GM18868 (cell line): ENCODE results near the gene NCKIPSD.

Experiments
- ATAC-seq: cut with Tn5 transposase; IDR thresholded peaks from one replicate; pipeline ENCODE4 v1.9.1; 2021; ENCODE audit warnings: mild to moderate bottlenecking, moderate library complexity; ENCODE audit not compliant: unreplicated experiment

The NCKIPSD gene

DNA sequence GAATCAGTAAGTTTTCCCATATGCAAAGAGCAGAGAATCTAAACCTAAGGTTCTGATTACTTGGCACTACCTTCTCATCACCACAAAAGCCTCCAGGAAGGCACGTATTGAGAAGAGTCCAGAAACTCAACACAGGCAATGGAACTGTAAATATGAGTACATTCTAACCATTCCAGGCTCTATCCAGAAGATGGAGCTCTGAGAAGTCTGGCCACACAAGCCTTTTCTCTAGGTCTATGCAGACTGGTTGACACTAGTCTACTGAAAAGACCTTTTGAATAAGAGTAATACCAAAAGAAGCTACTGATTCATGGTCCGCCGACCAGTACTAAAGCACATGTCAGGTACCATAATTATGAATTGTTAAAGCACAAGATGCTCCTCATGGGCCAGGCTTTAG lies 12.2 kb upstream of the NCKIPSD start:
- no peak for ATAC-seq

DNA sequence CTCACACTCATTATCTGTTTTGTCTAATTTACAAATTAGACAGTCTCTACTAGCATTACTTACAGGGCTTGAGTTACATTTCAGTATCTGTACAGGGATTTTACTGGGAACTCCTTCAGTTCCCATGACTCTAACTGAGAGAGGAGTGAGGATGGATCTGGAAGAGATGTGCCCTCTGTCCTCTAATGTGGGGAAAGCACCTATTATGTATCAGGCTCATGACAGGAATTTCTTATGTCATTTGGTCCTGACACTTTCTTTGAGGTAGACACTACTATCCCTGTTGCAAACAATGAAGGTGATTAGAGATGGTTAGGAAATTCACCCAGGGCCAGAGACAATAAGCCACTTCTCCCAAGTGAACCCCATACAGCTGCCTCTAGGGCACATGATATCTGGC lies 10.9 kb upstream of the NCKIPSD start:
- ATAC-seq, result no peak

DNA sequence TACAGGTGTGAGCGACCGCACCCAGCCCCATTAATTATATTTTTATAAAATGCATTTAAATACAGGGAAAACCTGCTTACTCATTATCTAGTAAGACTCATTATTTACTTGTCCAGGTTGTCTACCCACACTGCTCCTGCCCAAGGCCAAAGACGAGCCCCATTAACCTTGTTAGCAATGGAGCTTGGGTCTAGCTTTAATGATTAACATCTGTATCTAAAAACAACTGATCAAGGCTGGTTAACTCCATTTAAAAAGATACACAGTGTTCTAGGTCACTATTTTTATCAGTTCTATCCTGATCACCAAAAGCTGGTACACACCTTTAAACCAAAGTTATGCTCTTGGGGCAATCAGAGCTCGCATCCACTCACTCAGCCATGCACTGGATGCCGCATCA lies 10.4 kb upstream of the NCKIPSD start:
- ATAC-seq, result no peak

DNA sequence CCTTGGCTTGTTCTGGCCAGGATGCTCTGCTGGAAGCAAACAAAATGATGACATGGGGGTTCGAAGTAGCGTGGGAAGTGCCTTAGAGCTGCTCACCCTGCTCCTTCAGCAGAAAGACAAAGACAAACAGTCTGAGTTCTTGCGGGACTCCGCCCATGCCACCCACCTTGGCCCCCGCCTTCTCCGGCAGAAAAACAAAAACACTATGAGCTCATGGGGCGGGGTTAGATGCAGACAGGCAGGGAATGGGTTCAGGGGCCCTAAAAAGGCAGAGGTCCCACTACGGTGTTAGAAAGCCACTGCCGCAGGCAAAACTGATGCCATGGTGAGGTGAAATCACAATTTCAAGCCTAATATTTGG lies 9.7 kb upstream of the NCKIPSD start:
- no peak for ATAC-seq

DNA sequence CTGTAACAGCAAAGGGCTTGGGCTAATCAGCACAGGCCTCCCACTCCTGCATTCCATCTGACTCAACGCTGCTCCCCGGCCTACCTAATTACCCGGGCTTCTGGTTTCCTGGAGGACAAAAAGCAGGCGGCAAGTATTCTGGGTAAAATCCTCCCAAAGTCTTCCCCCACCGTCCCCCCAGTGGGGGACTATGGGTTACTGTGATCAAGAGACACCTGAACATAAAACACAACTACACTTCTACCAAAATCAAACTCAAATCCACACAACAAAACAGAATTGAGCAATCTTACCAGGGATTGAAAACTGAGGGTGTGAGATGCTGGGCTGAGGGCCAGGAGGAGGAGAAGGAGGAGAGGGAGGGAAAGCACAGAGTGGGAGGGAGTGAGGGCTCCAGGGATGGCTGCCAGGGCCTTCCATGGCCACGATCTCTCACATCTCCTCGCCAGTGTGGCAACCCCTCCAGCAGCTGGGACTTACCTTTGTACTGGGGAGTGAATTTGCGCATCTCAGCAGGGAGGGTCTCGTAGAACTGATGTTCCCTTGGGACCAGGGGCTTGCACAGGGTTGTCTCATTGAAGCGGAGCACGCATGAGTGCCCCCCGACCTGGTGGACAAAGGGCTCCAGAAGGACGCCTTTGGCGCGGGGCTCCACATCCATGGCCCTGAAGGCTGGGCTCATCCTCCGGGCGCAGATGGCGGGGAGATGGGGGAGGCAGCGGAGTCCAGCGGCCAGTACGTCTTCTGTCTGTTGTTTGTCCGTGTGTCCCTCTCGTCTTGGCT lies 9.1 kb upstream of the NCKIPSD start:
- ATAC-seq, result no peak

DNA sequence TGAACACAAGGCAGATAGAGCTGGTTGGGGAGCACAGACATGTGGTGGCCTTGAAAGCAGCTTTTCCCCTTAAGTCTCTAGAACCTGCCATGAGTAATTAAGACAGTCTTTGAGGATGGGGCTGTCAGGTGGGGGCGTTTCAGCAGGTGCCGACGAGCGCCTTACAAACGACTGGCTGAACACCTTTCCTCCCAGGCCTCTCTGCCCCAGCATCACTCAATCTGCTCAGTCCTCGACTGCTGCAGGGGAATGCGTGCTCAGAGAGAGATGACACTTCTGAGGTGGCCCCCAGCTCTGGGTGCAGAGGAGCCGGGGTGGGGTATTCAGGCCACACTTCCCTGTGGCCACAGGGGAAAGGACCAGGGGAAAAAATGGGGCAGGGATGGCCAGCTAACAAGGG lies 8.1 kb upstream of the NCKIPSD start:
- ATAC-seq, result no peak

DNA sequence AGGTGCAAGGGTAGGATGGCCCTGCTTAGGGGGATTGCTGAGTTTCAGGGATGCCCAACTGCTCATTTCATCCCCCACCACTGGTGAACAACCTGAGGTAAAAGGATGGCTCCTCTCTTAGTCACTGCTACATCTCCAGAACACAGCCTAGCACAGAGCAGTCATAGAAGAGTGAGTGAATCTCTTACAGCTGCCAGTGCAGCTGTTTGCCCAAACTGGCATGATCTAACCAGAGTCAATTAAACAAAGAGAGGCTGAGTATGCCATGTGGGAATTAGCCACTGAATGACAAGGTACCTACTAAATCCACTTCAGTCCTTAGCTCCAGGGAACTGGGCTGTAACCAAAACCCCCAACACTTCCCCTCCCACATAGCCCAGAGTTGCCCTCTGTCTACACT lies 6.8 kb upstream of the NCKIPSD start:
- ATAC-seq, result no peak

DNA sequence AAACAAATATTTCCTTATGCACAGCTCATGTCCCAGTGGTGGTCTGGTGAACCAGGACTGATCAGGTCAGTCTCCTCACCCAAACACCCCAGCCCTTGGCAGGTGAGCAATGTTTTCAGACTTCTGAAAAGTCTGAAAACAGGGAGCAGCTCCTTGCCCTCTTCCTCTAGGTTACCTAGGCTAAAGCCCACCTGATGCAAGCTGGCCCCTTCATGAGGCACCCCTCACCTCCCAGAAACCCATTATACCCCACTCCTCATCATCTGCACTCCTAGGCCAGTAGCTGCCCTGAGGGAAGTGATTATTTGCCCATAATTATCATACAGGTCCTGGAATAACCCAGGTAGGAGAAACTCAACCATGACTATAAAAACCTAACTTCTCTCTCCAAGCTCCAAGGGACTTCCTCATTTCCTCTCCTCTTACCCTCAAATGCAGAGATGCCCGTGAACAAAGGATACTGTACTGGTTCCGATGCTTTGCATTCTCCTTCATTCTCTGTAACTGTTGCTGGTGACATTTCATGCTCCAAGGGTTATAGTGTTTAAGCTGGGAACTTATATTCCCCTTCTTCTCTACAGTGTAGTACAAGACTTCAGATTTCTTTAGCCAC lies 5.2 kb upstream of the NCKIPSD start:
- no peak for ATAC-seq

DNA sequence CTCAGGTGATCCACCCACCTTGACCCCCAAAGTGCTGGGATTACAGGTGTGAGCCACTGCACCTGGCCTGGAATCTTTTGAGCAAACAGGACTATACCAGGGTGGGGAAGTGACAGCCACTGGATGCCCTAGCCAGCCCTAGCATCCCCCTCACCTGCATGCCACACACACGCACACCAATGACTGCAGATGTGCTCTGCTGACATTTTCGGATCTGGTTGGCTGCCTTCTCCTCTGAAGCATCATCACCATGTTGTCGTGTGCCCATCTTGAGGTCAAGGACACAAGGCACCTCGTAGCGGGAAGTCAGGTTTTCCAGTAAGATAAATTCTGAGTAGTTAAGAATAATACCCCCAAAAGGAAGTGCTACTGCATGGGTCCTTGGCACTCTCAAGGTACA lies 3.7 kb upstream of the NCKIPSD start:
- ATAC-seq, result no peak

DNA sequence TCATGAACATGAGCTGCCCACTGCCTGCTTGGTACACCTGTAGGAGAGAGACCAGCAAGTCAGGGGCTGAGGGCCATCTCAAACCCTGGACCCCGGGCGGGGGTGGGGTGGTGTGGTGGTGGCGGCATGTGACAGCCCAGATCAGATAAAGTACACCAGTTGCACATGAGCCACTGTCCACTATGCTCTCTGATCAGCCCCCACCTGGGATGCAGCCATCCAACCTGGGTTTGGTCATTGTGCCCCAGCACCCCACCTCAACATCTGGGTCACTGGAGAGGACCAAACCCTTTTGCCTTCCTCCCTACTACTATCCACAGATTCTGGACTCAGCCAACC lies 3.0 kb upstream of the NCKIPSD start:
- ATAC-seq, result no peak

DNA sequence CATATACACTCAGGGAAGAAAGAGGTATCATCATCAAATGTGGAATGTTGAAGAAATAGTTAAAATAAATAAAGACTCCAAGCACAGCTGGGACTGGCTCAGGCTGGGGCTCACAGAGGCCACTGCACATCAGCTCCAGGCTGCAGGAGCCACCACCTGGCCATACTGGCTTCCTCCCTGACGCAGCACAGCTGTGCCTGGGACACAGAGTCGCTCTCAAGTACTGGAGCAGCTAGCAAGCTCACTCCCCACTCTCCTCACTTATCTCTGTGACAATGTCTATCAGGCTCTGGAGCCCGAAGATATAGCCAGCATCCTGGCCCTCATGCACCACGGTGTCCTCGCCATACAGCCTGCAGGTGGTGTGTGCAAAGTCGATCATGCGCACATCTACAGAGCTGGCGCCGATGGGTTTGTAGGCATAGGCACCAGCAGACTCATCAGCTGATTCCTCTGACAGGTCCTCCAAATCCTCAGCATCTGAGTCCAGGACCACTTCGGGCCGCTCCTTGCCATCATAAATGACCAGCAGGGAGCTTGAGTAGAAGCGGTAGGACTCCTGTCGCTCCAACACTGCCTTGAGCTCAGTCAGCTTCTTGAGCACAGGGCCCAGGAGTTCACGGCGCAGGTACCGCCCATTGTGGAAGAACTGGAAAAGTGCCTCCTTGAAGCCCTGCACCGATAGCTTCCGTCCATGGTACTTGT lies 2.5 kb upstream of the NCKIPSD start:
- no peak for ATAC-seq

DNA sequence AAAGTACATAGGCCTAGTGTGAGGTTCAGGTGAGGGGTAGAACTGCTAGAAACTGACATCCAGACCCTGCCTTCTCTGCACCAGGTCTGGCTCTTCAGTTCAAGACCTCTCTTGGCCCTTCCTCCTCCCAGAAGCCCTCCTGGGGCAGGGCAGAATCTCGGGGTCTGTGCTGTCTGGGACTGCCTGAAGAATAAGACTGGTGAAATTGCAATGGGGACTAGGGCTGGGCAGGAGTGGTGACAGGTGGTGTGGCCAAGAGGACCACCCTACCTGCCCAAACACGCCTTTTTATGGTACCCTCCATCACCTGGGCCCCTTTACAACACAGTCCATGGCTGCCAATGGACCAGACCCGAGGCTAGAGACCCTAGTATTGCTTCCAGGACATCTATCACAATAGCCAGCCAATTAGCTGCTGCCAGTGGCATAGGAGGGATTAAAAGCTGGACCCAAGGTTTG lies 1.5 kb upstream of the NCKIPSD start:
- no peak for ATAC-seq

DNA sequence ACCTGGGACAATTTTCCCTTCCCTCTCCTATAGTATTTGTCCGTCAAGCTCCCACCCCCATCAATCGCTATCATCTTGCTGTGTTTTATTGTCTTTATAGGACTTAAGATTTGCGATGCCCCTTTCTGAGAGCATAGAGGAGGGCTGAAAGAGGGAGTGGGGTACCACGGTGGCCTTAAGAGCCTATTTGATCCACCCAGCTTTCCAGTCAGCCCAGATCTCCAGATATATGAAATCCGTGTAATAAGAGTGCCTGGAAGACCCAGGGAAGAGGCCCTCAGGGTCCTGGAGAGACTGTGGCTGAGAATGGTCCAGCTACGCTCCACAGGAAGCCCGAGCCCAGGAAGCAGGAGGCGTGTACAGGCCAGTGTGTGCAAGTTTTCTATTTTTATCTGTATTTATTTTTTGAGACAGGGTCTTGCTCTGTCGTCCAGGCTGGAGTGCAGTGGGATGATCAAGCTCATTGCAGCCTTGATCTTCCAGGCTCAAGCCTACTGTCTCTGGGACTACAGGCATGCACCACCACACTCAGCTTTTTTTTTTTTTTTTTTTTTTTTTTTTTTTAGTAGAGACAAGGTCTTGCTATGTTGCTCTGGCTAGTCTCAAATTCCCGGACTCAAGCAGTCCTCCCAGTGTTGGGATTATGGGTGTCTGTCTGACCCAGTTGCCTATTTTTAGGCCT lies 964 bp upstream of the NCKIPSD start:
- ATAC-seq, result no peak

DNA sequence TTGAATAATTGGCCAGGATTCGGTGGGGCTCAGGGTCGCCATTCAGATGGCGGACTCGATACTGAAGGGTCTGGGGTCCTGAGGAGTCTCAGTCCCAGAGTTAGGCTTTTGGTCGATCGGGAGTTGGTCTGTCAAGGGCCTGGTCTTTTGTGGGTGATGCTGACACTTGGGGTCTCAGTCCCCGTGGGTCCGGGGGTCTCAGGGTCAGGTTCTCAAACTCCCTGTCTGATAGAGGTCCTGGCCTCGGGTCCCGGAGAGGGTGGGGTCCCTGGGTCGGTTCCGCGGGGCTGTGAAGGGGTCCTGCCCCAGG lies 467 bp downstream of the NCKIPSD start:
- ATAC-seq, result no peak

DNA sequence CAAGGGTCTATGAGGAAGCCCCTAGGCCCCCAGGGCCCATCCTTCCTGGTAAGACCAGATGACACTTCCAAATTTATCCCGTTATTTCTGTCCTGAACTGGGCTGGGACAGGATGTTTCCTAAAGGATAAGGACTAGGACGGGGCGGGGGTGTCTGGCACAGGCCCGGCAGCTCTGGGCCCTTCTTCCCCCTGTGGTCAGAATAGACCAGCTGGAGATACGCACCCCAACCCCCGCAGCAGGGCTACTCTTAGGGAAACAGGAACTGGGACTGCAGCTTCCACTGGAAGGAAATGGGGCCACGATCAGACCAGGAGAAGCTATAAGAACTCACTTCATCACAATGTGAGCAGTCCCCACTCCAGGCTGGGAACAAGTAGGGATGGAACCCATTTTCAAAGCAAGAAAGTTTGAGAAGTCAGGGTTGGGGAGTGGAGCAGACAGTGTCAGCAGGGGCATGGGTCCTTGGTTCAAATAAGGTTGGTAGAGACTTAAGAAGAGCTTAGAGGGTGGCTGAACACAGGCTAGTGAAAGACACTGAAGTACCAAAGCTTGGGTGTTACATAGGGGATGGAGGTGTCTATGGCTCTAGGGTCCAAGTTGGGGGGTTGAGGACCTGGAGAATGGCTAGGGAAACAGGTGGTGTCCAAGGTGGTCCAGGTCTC lies 1.1 kb downstream of the NCKIPSD start:
- no peak for ATAC-seq

DNA sequence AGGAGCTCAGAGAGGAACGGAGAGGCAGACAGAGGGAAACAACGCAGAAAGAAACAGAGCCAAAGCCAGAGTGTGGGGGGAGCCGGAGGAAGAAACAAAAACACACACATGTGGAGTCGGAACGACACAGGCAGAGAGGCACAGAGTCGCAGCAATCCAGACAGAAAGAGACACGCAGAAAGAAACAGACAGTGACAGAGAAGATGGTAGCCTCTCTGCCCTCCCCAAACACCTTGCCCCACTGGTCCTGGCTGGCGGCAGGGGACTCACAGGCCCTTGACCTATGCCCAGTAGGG lies 1.7 kb downstream of the NCKIPSD start:
- ATAC-seq, result no peak

DNA sequence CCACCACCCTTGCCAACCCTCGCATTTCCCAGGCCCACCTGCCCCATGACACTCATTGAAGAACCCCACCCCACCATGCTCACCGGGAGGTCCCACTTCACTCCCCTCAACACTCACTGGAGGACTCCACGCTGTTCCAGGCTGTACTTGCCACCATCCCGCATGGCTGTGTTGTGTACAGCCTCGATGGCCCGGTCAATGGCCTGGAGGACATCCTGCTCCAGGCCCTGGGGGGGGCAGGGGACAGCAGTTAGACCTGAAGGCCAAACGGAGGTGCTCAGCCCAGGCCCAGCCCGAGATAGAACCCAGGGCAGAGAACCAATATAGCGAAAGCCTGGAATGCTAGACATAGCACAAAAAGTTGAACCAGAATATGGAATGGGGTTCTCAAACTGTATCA lies 2.9 kb downstream of the NCKIPSD start:
- no peak for ATAC-seq

DNA sequence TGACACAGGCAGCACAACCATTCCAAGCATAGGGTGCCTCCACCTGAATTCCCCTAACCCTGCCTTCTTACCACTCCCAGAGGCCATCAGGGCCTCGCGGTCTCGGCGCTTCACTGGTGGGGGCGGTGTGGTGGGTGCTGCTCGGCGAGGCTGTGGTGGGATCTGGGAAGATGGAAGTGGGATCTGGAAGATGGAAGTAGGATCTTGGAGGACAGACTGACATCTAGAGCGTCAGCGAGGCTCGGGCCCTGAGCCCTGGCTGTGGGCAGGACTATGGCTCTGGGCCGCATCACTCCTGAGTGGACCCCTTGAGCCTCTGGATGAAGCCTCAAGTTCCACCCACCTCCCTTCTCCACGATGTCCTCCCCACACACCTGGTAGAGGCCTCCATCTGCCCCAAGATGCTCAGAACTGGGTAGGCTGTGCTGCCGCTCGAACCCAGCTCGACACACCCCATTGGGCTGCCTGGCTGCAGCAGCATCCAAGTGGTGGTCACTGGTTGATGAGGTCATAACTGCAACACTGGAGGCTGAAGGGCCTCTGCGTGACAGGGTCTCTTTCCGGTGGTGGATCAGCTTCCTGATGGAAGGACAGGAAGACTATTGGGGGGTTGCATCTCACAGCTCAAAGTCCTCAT lies 3.6 kb downstream of the NCKIPSD start:
- no peak for ATAC-seq

DNA sequence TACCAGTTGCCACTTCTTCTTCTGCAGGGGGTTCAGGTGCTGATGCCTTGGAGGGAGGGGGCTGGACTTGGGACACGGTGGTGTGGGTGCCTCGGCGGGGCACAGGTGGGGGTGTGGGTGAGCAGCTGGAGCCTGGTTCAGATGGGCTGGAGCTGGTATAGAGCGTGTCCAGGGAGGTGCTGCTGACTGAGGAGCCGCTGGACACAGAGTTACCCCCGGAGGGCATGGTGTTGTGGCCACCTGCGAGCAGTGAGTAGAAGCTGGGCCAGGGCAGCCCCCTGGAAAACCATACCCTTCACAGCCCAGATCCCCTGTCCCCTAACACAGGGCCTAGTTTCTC lies 4.2 kb downstream of the NCKIPSD start:
- ATAC-seq, result no peak

DNA sequence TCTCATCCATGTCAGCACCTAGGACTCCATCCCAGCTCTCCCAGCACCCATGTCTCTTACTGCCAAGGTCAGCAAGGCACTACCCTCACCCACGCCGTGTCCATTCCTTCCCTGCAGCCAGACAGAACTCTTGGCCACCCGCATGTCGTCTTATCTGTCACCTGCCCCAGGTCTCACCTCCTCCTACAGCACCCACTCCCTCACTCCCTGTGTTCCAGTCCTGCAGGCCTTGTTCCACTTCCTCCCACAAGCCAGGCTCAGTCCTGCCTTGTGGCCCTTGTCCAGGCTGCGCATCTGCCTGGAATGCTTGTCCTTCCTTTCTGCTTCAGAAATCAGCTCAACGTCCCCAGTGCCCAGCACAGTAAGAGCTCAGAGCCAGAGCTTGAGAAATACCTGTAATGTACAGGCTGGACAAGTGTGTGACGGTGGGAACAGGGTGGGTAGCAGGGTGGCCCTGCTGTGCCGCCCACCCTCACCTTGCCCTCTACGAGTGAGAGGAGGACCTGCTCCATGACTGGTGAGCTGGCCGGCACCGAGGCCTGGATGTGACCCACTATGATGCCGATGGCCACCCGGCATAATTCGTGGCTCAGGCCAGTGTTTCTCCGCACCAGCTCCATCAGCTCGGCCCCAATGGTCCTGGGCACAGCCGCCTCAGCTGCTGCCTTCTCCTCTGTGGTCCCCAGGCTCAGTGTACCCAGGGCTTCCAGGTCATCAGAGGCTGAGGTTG lies 4.7 kb downstream of the NCKIPSD start:
- ATAC-seq, result no peak
